HG02885 (cell line): ENCODE measurements around the gene LAMA2.
"Not testable (repeated sequence)": the region's sequence is repeated elsewhere in the genome, so short reads cannot be mapped to it uniquely, and the experiment has no call there.

ENCODE experiments used
- ATAC-seq: cut with Tn5 transposase; IDR thresholded peaks from one replicate; pipeline ENCODE4 v1.9.1; 2021; ENCODE audit warnings: mild to moderate bottlenecking; ENCODE audit not compliant: unreplicated experiment, poor library complexity

Gene LAMA2

GRCh38 chr6:129162605-129163004 is 279.7 kb downstream of the LAMA2 start:
- ATAC-seq = no peak

DNA sequence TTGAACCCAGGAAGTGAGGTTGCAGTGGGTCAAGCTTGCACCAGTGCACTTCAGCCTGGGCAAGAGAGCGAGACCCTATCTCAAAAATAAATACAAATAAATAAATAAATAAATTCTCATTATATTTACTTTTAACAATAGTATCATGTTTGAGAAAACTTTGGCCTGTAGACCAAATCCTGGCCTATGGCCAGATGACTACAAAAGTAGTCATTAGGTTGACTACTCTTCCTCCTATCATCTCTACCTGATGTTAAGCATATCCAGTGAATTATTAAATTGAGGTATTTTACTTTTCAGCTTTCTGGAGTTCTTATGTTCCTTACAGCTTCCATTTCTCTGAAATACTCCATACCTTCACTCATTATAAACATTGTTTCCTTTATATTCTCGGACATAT is 280.6 kb downstream of the LAMA2 start:
- no peak for ATAC-seq

DNA sequence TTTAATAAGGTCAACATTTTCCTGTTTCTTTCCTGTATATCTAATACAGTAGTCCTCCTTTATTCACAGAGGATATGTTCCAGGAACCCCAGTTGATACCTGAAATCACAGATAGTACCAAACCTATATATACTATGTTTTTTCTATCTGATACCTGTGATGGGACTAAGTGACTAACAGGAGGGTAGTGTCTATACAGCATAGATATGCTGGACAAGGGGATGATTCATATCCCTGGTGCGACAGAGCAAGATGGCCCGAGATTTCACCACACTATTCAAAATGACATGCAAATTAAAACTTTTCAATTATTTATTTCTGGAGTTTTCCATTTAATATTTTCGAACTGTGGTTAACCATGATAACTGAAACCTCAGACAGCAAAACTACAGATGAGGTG is 281.1 kb downstream of the LAMA2 start:
- ATAC-seq = no peak

- not testable (repeated sequence) for ATAC-seq
These were observed 289.5 kb downstream of the LAMA2 start for GRCh38 chr6:129172279-129172995.

DNA sequence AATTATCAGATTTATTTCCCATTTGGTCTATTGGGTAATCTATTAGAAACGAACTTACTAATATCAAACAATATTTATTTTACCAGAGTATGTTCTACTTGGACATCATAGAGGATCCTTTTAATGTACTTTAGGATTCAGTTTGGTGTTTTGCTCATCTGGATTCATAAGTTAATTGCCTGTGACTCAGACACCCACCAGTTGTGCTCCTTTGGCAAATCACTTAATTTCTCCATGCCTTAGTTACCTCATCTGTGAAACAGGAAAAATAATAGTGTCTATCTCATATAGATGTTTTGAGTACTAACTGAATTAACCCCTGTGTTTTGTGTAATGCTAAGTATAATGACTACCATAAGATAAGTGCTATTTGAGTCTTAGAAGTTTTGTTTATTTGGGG is 292.1 kb downstream of the LAMA2 start:
- ATAC-seq = no peak

DNA sequence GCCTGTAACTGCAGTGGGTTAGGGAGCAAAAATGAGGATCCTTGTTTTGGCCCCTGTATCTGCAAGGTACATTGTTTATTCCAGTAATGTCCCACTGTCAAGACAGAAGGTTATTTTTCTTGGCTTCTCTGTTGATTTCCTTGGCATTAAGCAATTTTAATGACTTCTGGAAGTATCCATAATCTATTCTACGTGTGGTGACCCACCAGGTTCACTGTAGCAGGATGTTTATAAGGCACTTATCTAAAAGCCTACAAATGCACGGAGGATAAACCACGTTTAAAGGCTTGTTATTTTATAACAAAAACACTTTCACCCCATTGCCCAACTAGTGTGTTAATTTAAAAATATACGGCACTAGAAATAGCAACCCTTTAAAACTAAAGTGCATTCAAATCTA is 294.9 kb downstream of the LAMA2 start:
- ATAC-seq = no peak

DNA sequence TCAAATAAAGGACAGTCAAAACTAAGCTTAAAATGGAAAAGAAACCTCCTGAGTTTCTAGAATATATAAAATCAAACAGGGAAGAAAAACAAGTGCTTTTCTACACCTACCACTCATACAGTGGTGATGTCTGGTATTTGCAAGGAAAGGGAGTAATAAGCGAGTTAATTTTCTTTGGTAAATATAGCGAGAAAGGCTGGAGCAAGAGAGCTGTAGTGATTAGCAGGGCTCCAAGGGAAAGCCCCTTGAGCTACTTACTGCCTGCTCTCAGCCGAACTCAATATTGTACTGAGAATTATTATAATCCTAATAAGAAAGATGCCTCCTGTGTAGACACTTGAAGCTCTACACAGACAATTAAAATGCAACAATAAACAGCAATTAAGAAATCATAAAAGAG is 296.3 kb downstream of the LAMA2 start:
- ATAC-seq = no peak

DNA sequence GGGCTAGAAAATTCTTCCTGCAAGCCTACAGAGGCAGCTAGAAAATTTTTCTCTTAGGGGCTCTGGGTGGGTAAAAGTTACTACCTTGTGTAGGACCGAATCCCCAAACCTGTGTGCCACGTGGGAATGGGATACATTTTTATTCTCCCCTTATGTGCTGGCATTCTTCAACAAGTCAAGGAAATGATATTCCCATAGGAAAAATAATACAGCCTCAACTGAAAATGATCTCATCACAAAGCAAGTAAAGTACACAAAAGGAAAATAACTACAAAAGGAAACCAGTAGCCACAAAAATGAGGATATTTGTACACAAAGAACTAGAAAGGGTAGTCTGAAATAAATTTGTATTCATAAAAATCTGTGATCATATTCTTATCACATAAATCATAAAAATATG is 298.1 kb downstream of the LAMA2 start:
- no peak for ATAC-seq

DNA sequence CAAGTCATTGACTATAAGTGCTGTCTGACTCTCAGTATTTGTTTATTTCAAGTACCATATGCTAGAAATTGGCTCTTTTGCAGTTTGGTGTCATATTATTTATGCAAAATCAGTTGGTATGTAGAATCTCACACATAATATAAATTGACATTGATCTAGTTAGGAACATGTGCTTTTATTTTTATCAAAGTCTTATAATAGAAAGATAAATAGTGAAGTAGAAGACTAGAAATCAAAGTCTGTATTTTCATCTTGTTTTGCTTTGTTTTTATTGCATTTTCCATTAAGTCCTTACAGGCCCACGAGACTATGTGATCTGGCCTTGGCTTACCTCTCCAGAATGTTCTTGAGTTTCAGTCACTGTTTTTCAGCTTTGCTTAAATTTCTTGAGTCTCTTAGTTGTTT is 300.3 kb downstream of the LAMA2 start:
- ATAC-seq = no peak

- ATAC-seq = no peak
These were observed 300.9 kb downstream of the LAMA2 start for GRCh38 chr6:129183681-129184301.

DNA sequence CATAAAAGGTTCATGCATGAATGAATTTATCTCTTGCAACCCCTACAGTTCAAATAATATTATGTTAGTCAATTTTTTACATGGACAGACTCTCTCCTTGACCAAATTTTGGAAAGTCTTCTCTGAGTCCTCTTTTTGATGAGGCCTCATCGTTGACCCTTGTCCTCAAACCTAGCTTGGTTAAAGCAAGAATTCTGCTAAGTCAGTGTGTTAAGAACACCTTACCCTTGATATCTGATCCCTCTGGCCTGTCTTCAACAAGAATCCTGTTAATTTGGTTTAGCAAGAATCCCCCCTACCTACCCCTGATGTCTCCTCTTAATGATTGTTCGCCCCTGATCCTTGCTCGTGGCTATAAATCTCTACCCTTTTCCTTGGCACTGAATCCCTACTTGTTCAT is 301.4 kb downstream of the LAMA2 start:
- no peak for ATAC-seq

GRCh38 chr6:129184808-129185366 is 301.9 kb downstream of the LAMA2 start:
- no peak for ATAC-seq

- ATAC-seq = no peak
These were observed 304.1 kb downstream of the LAMA2 start for GRCh38 chr6:129186988-129187387.

DNA sequence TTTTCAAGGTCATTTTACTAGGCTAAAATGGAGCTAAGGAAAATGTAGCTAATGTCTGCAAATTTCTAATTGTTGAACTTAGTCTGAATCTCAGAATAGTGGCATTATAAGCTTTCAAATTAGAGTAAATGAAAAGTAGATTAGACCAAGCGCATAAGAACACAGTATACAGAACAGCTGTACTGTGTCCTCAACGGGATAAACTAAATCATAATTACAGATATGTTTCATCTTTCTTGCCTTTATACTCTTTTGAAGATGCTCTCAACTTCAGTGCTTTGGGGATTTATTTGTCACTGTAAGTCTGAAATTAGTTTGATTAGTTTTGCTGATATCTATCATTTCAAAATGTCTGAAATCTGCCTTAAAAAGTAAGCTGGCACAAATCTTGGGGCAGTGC is 305.4 kb downstream of the LAMA2 start:
- no peak for ATAC-seq

GRCh38 chr6:129188795-129189194 is 305.9 kb downstream of the LAMA2 start:
- ATAC-seq = no peak

DNA sequence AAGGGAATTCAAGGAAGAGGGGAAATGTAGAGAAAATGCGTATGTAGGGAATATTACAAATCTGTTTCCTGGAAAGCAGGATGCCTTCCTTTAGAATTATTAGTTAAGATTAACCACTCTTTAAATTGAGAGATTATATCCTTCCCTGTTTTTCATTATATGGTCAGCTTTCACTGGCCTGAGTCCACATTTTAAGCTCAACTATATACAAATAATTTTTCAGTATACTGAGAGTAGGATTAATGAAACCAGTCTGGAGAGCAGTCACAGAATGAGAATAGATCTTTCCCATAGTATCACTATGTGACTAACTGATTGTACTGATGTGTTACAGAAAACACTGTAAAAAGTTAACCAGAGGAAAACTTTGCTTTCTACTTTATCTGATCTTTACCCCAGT is 306.3 kb downstream of the LAMA2 start:
- ATAC-seq = no peak

DNA sequence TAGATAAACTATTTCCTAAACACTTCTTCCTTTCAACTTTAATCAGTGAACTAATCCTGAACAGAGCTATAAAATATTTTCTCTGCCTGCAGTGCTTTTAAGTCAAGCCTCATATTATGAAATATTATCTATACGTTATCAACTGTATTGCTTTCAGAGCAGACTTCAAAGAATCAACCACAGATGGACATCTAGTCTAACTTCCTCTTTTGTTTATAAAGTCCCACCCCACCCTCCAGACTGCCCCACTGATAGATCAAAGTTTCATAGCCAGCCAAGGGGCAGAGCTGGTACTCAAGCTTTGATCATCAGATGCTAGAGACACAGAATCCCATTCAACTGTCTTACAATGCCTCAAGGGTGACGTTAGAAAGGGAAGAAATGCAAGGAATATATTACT is 308.3 kb downstream of the LAMA2 start:
- no peak for ATAC-seq

- no peak for ATAC-seq
These were observed 309.6 kb downstream of the LAMA2 start for GRCh38 chr6:129192458-129192989.

DNA sequence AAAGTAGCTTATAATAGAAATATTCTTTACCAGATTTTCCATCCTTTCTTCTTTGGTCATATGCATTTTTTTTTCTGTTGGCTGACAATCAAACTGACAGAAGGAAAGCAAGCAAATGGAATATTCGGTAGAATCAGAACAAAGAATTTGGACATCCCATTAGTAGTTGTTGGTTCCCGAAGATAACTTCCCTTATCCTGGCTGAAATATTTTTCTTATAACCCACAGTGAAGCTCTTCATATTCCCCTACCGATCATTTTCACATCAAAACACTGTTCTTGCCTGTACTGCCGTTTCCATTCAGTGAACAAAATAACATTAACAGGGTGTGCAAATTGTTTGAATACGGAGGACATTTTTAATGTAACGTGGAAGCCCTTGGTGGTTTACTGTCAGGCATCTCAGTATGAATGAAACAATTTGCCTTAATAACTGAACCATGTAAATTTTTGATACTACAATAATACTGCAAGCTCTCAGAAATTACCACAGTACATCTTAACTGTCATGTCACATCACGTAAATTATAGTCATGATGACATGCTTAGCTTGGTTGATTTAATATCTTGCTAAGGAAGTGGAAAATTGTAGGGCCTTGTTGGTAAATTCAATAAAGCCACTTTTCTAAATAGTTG is 311.5 kb downstream of the LAMA2 start:
- ATAC-seq = no peak

DNA sequence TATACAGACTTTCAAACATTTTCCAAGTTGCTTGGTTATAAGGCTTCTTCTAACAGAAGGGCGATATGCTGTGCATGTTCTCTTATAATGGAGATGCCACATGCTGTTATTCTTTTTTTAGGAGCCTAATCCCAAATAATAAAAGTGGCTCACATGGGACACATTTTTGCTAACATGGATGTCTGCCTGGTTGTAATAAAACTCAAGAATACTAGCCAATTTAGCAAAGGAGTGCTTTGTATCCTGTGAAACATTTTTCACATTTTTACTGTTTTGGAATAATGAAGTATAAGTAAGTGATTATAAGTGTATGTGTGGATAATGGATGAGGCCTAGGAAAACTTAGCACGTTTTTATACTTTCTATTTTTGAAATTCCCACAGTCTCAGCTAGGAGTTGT is 312.2 kb downstream of the LAMA2 start:
- ATAC-seq = no peak

- no peak for ATAC-seq
These were observed 312.7 kb downstream of the LAMA2 start for GRCh38 chr6:129195643-129196042.
